Caco-2 (cell line): ENCODE measurements around the gene ITGAD. TPM values are rescaled to one million over a fixed set of nuclear protein-coding genes. Genes with fewer than 3 reads are reported as not detected.

ENCODE experiments used
- BruUV-seq: library from RNA; stranded (reverse); fragments of 400-500 nt; replicated peaks from 2 replicates; lab custom pipeline; 2021; lab: Mats Ljungman, UMichigan
- CTCF ChIA-PET: fragments of 300-600 bp; sonication (Branson Sonifier 250); formaldehyde crosslinking; loops from one replicate; lab custom pipeline; 2022; ENCODE audit warnings: antibody characterized with exemption; lab: Charles Lee
- POLR2A ChIA-PET: fragments of 300-600 bp; sonication (Branson Sonifier 250); formaldehyde crosslinking; loops from one replicate; lab custom pipeline; 2022; ENCODE audit warnings: antibody characterized with exemption; lab: Charles Lee
- DNase-seq, 2 experiments: peaks; one replicate each; pipeline versions ENCODE4 v3.0.0 to v3.0.0-alpha.2; 2020 to 2022
- H3K27me3 ChIP-seq: replicated peaks from 2 replicates; pipeline ENCODE4 v1.6.0; 2011; ENCODE audit warnings: low read length; ENCODE audit not compliant: control insufficient read depth, insufficient read depth
- H3K36me3 ChIP-seq: 2 replicates; pipeline ENCODE4 v1.5.1; 2011; ENCODE audit warnings: low read length; ENCODE audit not compliant: control insufficient read depth, insufficient read depth
- H3K4me1 ChIP-seq: fragments of 250-450 bp; sonication (Bioruptor Pico); 2 replicates; pipeline ENCODE4 v1.5.1; 2020; ENCODE audit warnings: mild to moderate bottlenecking
- H3K4me3 ChIP-seq: 2 replicates; pipeline ENCODE4 v1.5.1; 2011; ENCODE audit warnings: low read depth, mild to moderate bottlenecking, control low read depth, low read length
- H3K9me3 ChIP-seq: fragments of 250-450 bp; sonication (Bioruptor Pico); 2 replicates; pipeline ENCODE4 v1.5.1; 2020; ENCODE audit warnings: mild to moderate bottlenecking, moderate library complexity
- H3K27ac Mint-ChIP-seq: one replicate; pipeline ENCODE4 v1.8.0; 2022; ENCODE audit warnings: mixed read lengths; ENCODE audit not compliant: unreplicated experiment
- H3K27me3 Mint-ChIP-seq: one replicate; pipeline ENCODE4 v1.8.0; 2022; ENCODE audit warnings: mixed read lengths; ENCODE audit not compliant: insufficient read depth, unreplicated experiment
- H3K36me3 Mint-ChIP-seq: one replicate; pipeline ENCODE4 v1.8.0; 2022; ENCODE audit warnings: mild to moderate bottlenecking, mixed read lengths; ENCODE audit not compliant: insufficient read depth, unreplicated experiment
- H3K4me1 Mint-ChIP-seq: one replicate; pipeline ENCODE4 v1.8.0; 2022; ENCODE audit warnings: low read depth, mixed read lengths; ENCODE audit not compliant: unreplicated experiment
- H3K4me3 Mint-ChIP-seq: one replicate; pipeline ENCODE4 v1.8.0; 2022; ENCODE audit warnings: mild to moderate bottlenecking, moderate library complexity, mixed read lengths; ENCODE audit not compliant: unreplicated experiment
- H3K9me3 Mint-ChIP-seq: one replicate; pipeline ENCODE4 v1.8.0; 2022; ENCODE audit warnings: mixed read lengths; ENCODE audit not compliant: unreplicated experiment
- CTCF ChIP-seq, 2 experiments: fragments of 200-600 bp in 1 of 2; IDR thresholded peaks; 1 replicate in 1 of 2; 2 replicates in 1 of 2; pipeline versions ENCODE4 v1.5.1 to v1.8.0; 2011 to 2022; ENCODE audit warnings: antibody characterized with exemption in 1 of 2, control low read depth in 1 of 2, inconsistent platforms in 1 of 2, low read depth in 1 of 2, low read length in 1 of 2, mild to moderate bottlenecking in 1 of 2, moderate library complexity in 1 of 2; ENCODE audit not compliant: insufficient read depth in 1 of 2, severe bottlenecking in 1 of 2, unreplicated experiment in 1 of 2
- intact Hi-C: fragments of 100-400 bp; cut with micrococcal nuclease; formaldehyde crosslinking; loops from one replicate; pipeline ENCODE4 v1.10.0; 2022; ENCODE audit not compliant: unreplicated experiment
- total RNA-seq: library from RNA; stranded (reverse); gene quantifications from 2 replicates; pipeline ENCODE4 v1.2.3, GENCODE V29; 2022

Gene ITGAD
- total RNA-seq, 1 experiment from 2014 or later: not detected

DNA sequence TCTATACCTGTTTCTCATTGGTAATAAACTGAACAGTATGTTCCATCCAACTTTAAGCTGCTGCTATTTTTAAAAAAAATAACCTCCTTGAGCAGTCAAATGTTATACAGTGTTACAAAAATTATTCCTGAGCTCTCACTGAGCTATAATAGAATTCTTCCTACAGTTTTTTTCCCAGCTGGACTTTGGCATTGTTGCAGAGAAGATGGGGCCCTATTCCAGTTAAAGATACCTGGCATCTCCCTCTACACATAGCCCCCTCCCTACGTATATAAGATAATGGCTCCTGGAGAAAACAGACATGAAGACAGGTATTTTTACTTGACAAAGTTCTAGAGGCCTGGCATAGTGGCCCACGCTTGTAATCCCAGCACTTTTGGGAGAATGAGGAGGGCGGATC lies 36.7 kb downstream of the ITGAD start:
- Mint-ChIP-seq H3K36me3 (no peaks in the 10 kb centered on the region), H3K4me1 (no peaks in the 10 kb centered on the region), H3K27me3 (peaks cover 2% of the 10 kb centered on the region), H3K27ac (no peak overlapping the region), H3K4me3 (no peak overlapping the region), H3K9me3 (no peaks in the 10 kb centered on the region)
- H3K27me3 ChIP-seq: no peaks in the 10 kb centered on the region
- CTCF ChIA-PET: interaction anchor here (1.2 kb wide), 1 partner anchor 29 kb away, joined by 3 read pairs; no protein-coding TSS in a partner anchor
- no TSS peak for BruUV-seq
- H3K4me1 ChIP-seq: no peaks in the 10 kb centered on the region
- H3K9me3 ChIP-seq: no peaks in the 10 kb centered on the region
- H3K4me3 ChIP-seq: no peak overlapping the region
- H3K36me3 ChIP-seq: no peaks in the 10 kb centered on the region
- intact Hi-C loops: loop anchor here (2.0 kb wide), 1 partner anchor 13 kb away; the partner anchor contains the start of gene ZNF843
- no peak for DNase-seq
- TF ChIP-seq CTCF (IDR thresholded peaks at IDR 0.05; ENCODE audit: insufficient read depth in 1 of 2, low read depth in 1 of 2, low read length in 1 of 2, severe bottlenecking in 1 of 2, unreplicated experiment in 1 of 2): no peak
- POLR2A ChIA-PET: no interaction called here

DNA sequence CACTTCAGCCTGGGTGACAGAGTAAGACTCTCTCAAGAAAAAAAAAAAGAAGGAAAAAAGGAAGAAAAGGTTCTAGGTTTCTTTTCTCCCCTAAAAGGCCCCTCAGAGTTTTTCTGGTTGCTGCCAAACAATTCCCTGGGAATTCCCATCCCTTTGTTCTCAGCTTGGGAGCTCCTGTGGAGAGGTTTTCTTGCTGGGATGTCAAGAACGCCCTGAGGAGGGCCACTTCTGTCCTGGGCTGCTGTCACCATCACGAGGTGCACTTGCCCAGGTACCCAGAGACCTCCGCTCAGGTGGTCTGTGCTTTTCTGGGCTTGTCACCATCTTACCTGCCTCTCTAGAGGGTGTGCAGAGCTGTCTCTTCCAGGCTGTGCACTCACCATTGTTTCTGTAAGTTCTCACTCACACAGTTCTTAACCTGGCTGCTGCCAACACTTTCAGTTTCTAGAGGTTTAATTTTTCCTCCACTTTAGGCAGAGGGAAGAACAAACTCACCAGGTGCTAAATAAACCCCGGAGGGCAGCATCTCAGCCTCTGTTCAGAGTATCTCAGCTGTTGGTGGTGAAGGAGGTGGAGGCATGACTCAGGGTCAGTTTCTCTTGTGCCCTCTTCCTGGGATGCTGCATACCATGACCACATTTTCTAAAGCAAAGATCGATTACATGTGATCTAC lies 37.4 kb downstream of the ITGAD start:
- Mint-ChIP-seq H3K36me3 (no peaks in the 10 kb centered on the region), H3K4me3 (no peak overlapping the region)

More for the DNA sequence above, 37.4 kb downstream of the ITGAD start:
- DNase-seq: no peak
- no peaks in the 10 kb centered on the region for H3K27me3 ChIP-seq
- H3K9me3 Mint-ChIP-seq: no peaks in the 10 kb centered on the region
- POLR2A ChIA-PET: no interaction called here
- H3K4me3 ChIP-seq: no peak overlapping the region
- H3K27ac Mint-ChIP-seq: no peak overlapping the region
- CTCF ChIA-PET: interaction anchor here (1.2 kb wide), 1 partner anchor 28 kb away, joined by 3 read pairs; no protein-coding TSS in a partner anchor
- H3K4me1 ChIP-seq: no peaks in the 10 kb centered on the region
- no peak for TF ChIP-seq CTCF (IDR thresholded peaks at IDR 0.05; ENCODE audit: insufficient read depth in 1 of 2, low read depth in 1 of 2, low read length in 1 of 2, severe bottlenecking in 1 of 2, unreplicated experiment in 1 of 2)
- intact Hi-C loops: no loop called here
- BruUV-seq: no TSS peak
- no peaks in the 10 kb centered on the region for H3K36me3 ChIP-seq
- no peaks in the 10 kb centered on the region for H3K4me1 Mint-ChIP-seq
- H3K9me3 ChIP-seq: no peaks in the 10 kb centered on the region
- H3K27me3 Mint-ChIP-seq: no peaks in the 10 kb centered on the region
